PC-9 (cell line): ENCODE measurements around the gene XIRP1. TPM values are rescaled to one million over a fixed set of nuclear protein-coding genes. Genes with fewer than 3 reads are reported as not detected.

Experiments used
- BruUV-seq: library from RNA; stranded (reverse); fragments of 400-500 nt; replicated peaks from 2 replicates; lab custom pipeline; 2021; lab: Mats Ljungman, UMichigan
- CTCF ChIA-PET: fragments of 300-600 bp; sonication (Branson Sonifier 250); formaldehyde crosslinking; loops from one replicate; lab custom pipeline; 2022; ENCODE audit warnings: antibody characterized with exemption; lab: Charles Lee
- POLR2A ChIA-PET: fragments of 300-600 bp; sonication (Branson Sonifier 250); formaldehyde crosslinking; loops from one replicate; lab custom pipeline; 2022; ENCODE audit warnings: antibody characterized with exemption; ENCODE audit not compliant: unreplicated experiment; lab: Charles Lee
- DNase-seq, 2 experiments: peaks; one replicate each; pipeline versions ENCODE4 v3.0.0 to v3.0.0-alpha.2; 2015 to 2022; ENCODE audit warnings: mixed read lengths in 1 of 2
- H2AFZ ChIP-seq: fragments of 200-600 bp; sonication (generic); 2 replicates; pipeline ENCODE4 v1.8.1; 2017; ENCODE audit warnings: antibody characterized with exemption
- H3F3A ChIP-seq: fragments of 200-600 bp; sonication (generic); 2 replicates; pipeline ENCODE4 v1.8.1; 2017; ENCODE audit warnings: antibody characterized with exemption, mild to moderate bottlenecking, low read depth; ENCODE audit not compliant: insufficient read depth
- H3K27ac ChIP-seq: fragments of 200-600 bp; sonication (generic); 2 replicates; pipeline ENCODE4 v1.6.1; 2016; ENCODE audit warnings: mixed run types
- H3K27me3 ChIP-seq: fragments of 200-600 bp; sonication (generic); 2 replicates; pipeline ENCODE4 v1.6.1; 2016; ENCODE audit warnings: low read depth, mixed run types; ENCODE audit not compliant: insufficient read depth
- H3K36me3 ChIP-seq: fragments of 200-600 bp; sonication (generic); 2 replicates; pipeline ENCODE4 v1.6.1; 2016; ENCODE audit warnings: low read depth, mixed run types
- H3K4me1 ChIP-seq: fragments of 200-600 bp; sonication (generic); replicated peaks from 2 replicates; pipeline ENCODE4 v1.6.1; 2016; ENCODE audit warnings: mixed run types; ENCODE audit not compliant: insufficient read depth
- H3K4me2 ChIP-seq: fragments of 200-600 bp; sonication (generic); 2 replicates; pipeline ENCODE4 v1.6.1; 2017; ENCODE audit warnings: mixed run types
- H3K4me3 ChIP-seq: fragments of 200-600 bp; sonication (generic); 2 replicates; pipeline ENCODE4 v1.6.1; 2016; ENCODE audit warnings: mixed run types
- H3K79me2 ChIP-seq: fragments of 200-600 bp; sonication (generic); 2 replicates; pipeline ENCODE4 v1.6.1; 2017; ENCODE audit warnings: low read depth, mixed run types
- H3K9me2 ChIP-seq: fragments of 200-600 bp; sonication (generic); 2 replicates; pipeline ENCODE4 v1.8.1; 2017; ENCODE audit warnings: mild to moderate bottlenecking; ENCODE audit not compliant: insufficient read depth
- H3K9me3 ChIP-seq: fragments of 200-600 bp; sonication (generic); 2 replicates; pipeline ENCODE4 v1.8.1; 2016; ENCODE audit warnings: low read depth; ENCODE audit not compliant: insufficient read depth
- H4K20me1 ChIP-seq: fragments of 200-600 bp; sonication (generic); 2 replicates; pipeline ENCODE4 v1.8.1; 2017; ENCODE audit not compliant: insufficient read depth
- CTCF ChIP-seq: fragments of 200-600 bp; sonication (generic); conservative IDR thresholded peaks from 2 replicates; pipeline ENCODE4 v1.6.1; 2017; ENCODE audit warnings: mixed run types, antibody characterized with exemption, mild to moderate bottlenecking, moderate library complexity
- EZH2 ChIP-seq: fragments of 200-600 bp; sonication (generic); IDR thresholded peaks from 2 replicates; pipeline ENCODE4 v1.8.0; 2017; ENCODE audit warnings: antibody characterized with exemption, low read depth
- intact Hi-C: fragments of 100-400 bp; cut with micrococcal nuclease; formaldehyde crosslinking; loops from one replicate; pipeline ENCODE4 v1.10.0; 2022; ENCODE audit not compliant: unreplicated experiment
- total RNA-seq: library from RNA; stranded (reverse); gene quantifications from 2 replicates; pipeline ENCODE4 v1.2.3, GENCODE V29; 2021

The XIRP1 gene
- total RNA-seq, 1 experiment from 2014 or later, result not detected

GRCh38 chr3:39137435-39137936 is 54.9 kb downstream of the XIRP1 start:
- Histone ChIP-seq H2AFZ (no peak overlapping the region), H3K27me3 (no peaks in the 10 kb centered on the region), H3K79me2 (no peaks in the 10 kb centered on the region), H3K4me2 (no peak overlapping the region), H3K4me1 (peaks cover 44% of the 10 kb centered on the region), H3K9me3 (no peaks in the 10 kb centered on the region), H3K9me2 (no peaks in the 10 kb centered on the region), H3F3A (peaks cover 34% of the 10 kb centered on the region), H4K20me1 (no peaks in the 10 kb centered on the region), H3K27ac (no peak overlapping the region), H3K4me3 (no peak overlapping the region), H3K36me3 (no peaks in the 10 kb centered on the region)
- DNase-seq, result no peak
- TF ChIP-seq EZH2 (no peak), CTCF (no peak)
- intact Hi-C loops, result no loop called here
- ChIA-PET CTCF (no interaction called here), POLR2A (no interaction called here)
- BruUV-seq, result no TSS peak

DNA sequence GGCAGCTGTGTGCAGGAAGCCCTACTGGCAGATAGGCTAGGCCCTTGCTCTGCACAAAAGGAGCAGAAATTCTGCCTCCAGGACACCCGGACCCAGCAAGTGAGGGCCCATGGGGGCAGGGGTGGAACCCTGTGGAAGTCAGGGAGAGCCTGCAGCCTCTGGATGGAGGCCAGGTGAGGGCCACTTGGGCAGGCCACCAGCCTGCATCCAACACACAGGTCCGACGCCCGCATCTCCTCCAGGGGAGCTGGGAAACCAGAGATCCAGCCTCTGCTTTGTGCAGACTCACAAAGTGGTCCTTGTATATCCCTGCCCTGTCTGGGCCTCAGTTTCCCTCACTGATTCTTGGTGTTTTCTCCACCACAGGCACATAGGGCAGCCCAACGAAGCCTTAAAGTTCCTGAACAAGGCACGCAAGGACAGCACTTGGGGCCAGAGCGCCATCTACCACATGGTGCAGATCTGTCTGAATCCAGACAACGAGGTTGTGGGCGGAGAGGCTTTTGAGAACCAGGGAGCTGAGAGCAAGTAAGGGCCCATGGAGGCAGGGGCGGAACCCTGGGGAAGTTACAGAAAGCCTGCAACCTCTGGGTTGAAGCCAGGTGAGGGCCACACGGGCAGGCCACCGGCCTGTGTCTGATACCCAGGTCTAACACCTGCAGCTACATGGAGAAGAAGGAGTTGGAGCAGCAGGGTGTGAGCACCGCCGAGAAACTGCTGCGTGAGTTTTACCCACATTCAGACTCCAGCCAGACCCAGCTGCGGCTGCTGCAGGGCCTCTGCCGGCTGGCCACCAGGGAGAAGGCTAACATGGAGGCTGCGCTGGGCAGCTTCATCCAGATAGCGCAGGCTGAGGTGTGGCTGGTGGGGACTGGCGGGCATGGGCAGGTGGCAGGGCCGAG is 55.6 kb downstream of the XIRP1 start:
- intact Hi-C loops, result no loop called here
- H2AFZ ChIP-seq, result no peak overlapping the region
- H3K4me2 ChIP-seq, result no peak overlapping the region
- H3K27ac ChIP-seq, result no peak overlapping the region
- no peaks in the 10 kb centered on the region for H3K79me2 ChIP-seq
- TF ChIP-seq EZH2, result no peak
- no peak for TF ChIP-seq CTCF
- no peaks in the 10 kb centered on the region for H3K27me3 ChIP-seq
- CTCF ChIA-PET, result no interaction called here
- no TSS peak for BruUV-seq
- peaks cover 34% of the 10 kb centered on the region for H3F3A ChIP-seq
- H3K9me2 ChIP-seq, result no peaks in the 10 kb centered on the region
- H3K4me3 ChIP-seq, result no peak overlapping the region
- POLR2A ChIA-PET, result no interaction called here
- H3K4me1 ChIP-seq, result peaks cover 44% of the 10 kb centered on the region
- no peaks in the 10 kb centered on the region for H4K20me1 ChIP-seq
- no peak for DNase-seq
- no peaks in the 10 kb centered on the region for H3K9me3 ChIP-seq
- no peaks in the 10 kb centered on the region for H3K36me3 ChIP-seq

DNA sequence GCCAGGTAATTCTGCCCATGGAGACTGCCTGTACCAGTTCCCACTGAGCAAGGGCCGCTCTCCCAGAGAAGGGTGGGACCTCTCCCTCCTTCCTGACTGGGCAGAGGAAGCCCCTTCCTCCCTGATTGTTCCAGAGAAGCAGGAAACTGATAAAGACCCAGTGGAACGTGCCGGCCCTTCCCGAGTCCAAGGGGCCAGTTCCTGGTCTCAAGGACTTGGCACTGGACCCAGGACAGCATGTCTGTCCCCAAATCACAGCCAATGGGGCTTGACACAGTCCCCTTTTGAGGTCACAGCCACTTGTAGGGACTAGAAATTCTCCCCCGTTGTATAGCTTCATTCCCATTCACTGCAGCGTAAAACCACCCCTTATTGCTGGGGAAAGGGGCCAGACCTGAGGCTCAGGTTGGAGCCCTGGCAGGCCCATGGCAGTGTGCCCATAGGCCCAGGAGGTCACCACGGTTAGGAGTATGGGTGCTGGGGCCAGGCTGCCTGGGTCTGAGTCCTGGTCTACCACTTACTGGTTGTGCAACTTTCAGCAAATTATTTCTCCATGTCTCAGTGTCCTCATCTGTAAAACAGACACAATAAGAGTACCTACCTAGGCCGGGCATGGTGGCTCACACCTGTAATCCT is 57.1 kb downstream of the XIRP1 start:
- Histone ChIP-seq H3K36me3 (no peaks in the 10 kb centered on the region), H3K27ac (no peak overlapping the region), H3K27me3 (no peaks in the 10 kb centered on the region), H3F3A (peaks cover 25% of the 10 kb centered on the region), H3K9me2 (no peaks in the 10 kb centered on the region), H3K4me1 (peaks cover 31% of the 10 kb centered on the region), H3K9me3 (no peaks in the 10 kb centered on the region), H4K20me1 (no peaks in the 10 kb centered on the region), H3K4me2 (no peak overlapping the region), H3K79me2 (no peaks in the 10 kb centered on the region), H2AFZ (no peak overlapping the region), H3K4me3 (no peak overlapping the region)
- no peak for DNase-seq
- CTCF ChIA-PET, result interaction anchor here (0.6 kb wide), 1 partner anchor 153 kb away, joined by 9 read pairs; no protein-coding TSS in a partner anchor
- BruUV-seq, result no TSS peak
- POLR2A ChIA-PET, result no interaction called here
- TF ChIP-seq CTCF (no peak), EZH2 (no peak)
- intact Hi-C loops, result no loop called here
